Measurements from ENCODE around the gene PPP3R2.
A peak's percentile ranks its signal among the peaks of the same experiment; 100 is the strongest.
"Not testable (repeated sequence)": the region's sequence is repeated elsewhere in the genome, so short reads cannot be mapped to it uniquely, and the experiment has no call there.

The PPP3R2 gene, protein sequence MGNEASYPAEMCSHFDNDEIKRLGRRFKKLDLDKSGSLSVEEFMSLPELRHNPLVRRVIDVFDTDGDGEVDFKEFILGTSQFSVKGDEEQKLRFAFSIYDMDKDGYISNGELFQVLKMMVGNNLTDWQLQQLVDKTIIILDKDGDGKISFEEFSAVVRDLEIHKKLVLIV

GRCh38 chr9:101594796-101595195 is at the start of gene PPP3R2:
TSS of gene PPP3R2 (minus strand) at chr9:101594969. CDS start at chr9:101594921, 48 bp downstream.
- no peak for DNase-seq

DNA sequence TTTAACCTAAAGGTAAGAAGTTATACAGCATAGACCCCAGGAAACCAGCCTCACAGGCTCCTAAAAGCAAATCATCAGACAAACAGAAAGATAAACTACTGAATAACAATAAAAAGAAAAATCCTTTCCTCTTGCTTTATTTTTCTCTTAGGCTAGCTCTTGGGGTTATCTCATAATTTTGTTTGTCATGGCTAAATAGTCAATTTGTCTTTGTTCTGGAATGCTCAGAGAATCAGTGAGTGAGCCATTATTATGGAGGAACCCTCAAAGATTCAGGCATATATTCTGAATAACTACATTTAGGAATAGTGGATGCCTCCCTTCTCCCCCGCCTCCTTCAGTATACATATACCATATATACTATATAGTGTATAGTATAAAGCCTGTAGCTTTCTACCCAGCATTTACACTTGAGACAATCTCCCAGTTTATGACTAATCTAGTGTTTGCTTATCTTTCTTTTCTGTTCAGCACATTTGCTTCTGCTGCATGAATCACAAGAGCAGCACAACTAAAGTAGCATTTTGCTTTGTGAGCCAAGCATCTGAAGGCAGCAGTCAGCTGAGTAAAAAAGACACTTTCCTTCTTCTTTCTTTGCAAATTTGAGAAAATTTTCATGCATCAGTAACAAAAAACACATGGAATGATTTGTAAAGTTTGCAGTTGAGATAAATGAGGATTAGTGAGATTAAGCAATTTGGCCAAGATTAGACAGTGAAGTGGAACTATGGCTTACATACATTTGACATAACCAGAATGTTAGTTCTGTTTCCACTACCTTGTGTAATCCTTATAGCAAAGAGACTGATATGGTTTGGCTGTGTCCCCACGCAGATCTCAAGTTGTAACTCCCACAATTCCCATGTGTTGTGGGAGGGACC is 45.3 kb upstream of the PPP3R2 start:
- no peak for DNase-seq

DNA sequence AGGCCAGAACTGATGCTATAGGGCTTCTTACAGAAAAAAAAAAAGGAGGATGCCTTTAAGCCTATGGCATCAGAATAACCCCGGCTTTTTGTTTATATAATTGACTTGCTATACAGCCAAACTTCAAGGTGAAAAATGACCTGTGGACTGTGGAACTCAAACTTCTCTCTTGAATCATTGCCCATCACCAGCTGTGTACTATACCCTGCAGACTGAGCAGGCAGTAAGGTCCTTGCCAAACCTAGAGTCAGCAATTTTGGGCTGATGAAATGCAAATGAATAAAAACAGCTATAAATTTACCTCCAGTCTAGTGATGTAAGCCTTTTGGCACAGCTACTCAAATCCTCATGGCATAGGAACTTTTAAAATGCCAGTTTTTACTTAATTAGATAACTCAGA is 44.5 kb upstream of the PPP3R2 start:
- no peak for DNase-seq

- no peak for DNase-seq
Measured at GRCh38 chr9:101636247-101636646, 41.5 kb upstream of the PPP3R2 start.

DNA sequence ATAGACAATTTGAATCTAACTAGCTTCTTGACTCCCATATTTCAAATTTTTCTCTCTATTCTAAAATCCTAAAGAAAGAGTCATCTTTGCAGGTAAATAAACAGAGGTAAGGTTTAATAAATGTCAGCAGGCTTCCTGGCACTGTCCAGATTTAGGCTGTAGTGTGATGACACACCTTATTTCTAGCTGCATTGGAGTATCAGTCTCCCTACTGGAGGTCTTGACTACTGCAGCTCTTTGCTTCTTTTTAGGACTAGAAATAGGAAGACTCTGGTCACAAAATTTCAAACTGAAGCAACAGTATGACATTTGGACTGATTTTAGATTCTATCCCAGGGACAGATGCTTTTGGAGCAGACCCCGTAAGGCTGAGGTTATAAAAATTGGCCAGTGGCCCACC is 40.7 kb upstream of the PPP3R2 start:
- DNase-seq: no peak

DNA sequence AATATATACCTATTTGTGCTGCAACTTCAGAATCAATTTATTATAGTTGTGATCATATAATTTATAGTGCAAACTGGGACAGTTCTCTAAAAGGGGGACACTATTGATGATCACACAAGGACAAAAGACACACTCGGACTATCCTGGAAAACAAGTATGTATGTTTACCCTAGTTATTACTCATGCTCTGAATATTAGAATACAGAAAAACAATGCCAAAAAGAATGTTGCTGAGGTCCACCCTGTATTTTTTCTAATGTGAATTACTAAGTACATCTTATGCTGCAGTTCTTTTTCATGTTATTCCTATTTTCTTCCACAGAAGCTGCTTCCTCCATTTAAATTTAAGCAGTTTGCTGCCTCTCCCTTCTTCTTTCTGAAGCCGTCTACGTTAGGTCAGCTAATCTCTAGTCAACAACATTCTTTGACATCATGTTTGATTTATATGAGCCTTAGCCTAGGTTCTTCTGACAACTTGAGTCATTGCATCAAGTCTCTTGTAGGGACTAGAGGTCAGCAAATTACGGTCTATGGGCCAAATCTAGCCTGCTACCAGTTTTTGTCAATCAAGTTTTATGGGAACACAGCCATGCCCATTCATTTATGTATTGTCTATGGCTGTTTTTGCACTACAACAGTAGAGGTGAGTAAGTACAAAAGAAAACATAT is 40.1 kb upstream of the PPP3R2 start:
- DNase-seq: no peak

DNA sequence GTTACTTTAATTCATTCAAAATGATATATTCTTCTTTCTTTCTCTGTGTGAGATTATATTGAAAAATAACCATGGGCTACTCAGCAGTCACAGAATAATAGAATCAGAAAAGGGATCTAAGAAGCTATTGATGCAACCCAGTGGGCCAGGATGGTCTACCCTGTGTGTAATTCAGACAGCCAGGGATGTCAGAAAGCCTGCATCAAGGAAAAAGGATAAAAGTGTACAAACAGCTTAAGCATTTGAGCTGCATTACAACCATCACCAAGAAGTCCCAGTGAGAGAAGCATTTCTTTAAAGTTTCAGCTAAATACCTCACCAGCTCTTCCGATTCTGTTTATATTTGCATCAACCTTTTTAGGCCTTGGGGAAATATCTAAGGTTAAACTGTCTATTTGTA is 37.8 kb upstream of the PPP3R2 start:
- no peak for DNase-seq

DNA sequence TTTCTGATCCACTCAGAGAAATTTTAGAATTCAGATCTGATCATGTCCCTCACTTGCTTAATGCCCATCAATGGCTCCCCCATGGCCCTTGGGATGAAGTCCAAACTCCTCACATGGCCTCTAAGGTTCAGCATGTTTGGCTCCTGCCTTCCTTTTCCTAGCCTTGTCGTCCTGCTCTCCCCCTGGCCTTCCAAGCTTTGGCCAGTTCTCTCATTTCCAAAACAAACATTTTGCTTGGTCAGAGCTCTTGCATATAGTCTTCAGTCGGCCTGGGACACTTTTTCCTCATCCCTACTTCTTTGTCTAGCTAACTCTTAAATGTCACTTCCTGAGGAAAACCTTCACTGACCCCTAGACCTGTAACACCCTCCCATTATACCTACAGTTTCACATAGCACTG is 37.1 kb upstream of the PPP3R2 start:
- DNase-seq: no peak

DNA sequence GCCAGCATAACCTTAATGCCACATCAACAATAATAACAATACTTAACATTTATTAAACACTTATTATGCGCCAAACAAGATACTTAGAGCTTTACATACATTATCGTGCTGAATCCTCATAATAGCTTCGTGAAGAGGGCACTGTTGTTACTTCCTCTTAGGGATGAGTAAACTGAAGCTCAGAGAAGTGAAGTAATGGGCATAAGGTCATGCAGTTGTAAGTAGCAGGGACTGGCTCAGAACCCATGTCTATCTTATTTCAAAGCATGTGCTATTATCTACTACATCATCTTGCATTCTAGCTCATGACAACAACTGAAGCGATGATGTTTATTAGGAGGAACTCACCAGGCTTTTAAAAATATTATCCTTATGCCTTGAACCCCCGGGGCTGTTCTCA is 34.9 kb upstream of the PPP3R2 start:
- no peak for DNase-seq

DNA sequence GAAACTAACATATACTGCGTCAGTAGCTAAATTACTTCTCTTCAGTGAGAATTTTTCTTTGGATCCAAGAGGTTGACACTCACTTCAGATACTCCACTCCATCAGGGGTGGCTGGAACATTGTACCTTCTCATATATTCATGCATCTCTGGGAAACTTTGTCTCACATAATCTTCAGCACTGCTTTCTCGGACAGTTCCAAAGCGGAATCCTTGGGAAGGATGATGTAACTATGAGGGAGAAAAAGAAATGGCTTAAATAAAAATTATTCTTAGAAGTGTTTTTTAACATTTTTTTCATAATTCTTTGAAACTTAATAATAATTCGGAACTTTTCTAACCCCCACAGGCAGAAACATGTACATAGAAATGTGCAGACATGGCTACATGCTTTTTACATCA is 33.4 kb upstream of the PPP3R2 start:
- DNase-seq: no peak

- DNase-seq: no peak
Measured at GRCh38 chr9:101626295-101626694, 31.5 kb upstream of the PPP3R2 start.

GRCh38 chr9:101625876-101626275 is 31.1 kb upstream of the PPP3R2 start:
- DNase-seq: no peak

DNA sequence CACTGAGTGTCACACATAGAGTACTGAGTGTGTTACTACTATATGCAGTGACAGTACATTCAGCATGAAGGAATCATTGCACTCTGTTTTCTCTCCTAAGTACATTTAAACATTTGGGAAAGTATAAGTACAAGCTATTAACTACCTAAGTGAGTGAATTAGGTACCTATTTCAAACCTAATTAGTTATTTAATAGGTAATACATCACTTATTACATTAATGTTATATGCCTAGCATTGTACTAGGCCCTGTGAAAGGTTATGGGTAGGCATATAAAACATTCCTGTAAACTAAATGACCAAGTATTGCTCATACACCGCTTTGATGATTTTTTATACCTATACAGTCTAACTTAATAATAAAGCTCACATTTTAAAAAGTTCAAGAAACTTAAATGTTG is 25.7 kb upstream of the PPP3R2 start:
- no peak for DNase-seq

DNA sequence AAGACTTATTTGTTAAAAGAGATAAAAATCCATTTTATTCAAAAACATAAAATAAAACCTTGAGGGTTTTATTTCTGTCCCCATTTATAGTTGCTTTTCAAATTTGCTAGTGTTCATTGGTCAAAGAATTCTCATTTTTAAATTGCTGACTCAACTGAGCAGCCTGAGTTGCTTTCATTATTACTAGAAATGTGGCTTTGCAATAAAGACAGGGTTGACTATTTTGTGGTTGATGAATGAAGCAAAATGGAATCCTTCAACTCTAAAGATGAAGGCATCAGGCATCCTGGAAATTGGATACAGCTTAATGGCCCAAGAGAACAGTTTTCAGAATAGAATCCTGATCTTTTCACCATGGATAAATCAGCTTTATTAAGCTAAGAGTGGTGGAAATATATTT is 23.9 kb upstream of the PPP3R2 start:
- no peak for DNase-seq

DNA sequence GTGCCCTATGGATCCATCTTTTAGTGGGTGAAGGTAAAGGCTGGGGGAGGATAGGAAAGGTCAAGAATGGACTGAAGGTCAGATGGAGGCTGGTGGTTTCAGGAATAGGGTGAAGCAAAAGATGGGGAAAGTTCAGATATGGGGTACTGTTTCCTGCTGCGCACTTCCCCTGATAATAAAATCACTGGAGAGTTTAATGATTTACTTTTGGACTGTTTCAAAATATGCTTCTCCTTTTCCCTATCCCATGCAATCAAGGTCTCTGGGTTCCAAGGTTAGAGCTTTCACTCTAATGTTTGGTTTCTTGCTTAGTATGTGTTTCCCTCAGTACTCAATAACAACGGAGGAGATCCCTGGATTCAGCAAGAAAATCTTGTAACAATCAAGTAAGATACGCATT is 10.8 kb upstream of the PPP3R2 start:
- no peak for DNase-seq

DNA sequence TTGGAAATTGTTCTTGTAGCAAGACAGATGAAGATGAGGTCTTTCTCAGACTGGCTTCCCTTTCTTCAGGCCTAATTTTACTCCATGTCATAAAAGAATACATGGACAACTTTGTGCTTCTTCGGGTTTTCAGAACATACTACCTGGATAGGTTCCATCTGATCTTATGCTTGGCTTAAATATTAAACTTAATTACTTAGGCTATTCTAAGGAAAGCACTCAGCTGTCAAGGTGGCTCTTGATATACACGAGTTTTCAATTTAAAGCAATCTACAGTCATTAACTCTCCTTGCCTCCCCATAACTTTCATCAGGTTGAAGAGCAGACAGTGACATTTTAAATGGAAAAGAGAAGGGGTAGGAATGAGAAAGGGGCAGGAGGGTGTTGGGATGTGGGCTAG is 9.5 kb upstream of the PPP3R2 start:
- no peak for DNase-seq

DNA sequence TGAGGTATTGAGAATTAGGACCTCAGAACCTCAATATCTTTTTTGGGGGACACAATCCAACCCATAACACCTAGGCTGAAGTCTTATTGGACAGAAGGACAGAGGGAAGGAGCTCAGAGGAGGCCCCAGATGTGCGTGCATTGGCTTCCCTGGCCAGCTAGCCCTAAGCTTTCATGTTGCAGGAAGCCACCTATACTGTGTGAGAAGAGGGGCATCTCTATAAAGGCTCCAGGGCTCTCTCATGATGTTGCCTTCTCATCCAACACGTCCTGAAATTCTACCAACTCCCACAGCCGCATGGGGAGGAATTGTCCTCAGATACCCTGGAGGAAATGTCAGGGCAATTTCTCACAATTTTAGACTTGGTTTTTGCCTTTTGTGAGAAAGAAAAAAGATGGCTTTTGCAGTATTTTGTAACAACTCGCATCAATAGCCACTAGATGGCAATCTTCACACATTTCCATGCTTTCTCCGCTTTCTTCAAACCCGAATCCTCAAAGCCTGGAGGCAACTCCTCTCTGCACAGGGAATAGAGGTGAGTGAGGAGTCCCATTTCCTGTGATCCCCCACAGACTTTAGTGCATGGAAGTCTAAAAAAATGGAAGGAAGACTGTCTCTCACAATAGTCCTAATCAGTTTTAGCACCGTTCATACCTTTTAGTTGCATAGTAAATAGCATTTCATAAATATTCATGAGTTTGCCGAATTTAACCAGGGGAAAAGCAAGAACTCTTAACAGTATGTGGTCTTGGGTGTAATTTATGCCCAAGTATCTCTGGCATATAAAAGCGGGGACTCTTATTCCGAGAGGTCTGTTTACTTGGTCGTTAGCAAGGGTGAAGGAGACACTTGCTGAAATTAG is 7.4 kb upstream of the PPP3R2 start:
- DNase-seq: peak; percentile 33

DNA sequence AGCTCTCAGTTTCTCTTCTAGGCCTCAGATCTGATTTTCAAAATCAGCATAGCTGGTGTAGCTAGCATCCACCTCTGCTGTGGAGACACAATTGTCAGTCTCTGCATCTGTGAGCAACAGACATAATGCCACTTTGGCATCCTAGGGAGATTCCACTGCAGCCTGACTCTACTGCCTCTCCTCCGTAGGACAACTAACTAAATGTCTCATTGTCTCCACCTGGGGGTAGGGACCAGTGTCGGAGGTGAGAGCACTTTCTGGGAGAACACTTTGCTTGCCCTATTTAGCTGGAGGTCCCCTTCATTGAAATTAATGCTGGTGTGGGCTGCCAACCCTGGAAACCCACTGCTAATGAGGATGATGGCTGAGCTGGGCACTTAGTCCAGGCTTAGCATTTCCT is 1.4 kb downstream of the PPP3R2 start:
- no peak for DNase-seq

DNA sequence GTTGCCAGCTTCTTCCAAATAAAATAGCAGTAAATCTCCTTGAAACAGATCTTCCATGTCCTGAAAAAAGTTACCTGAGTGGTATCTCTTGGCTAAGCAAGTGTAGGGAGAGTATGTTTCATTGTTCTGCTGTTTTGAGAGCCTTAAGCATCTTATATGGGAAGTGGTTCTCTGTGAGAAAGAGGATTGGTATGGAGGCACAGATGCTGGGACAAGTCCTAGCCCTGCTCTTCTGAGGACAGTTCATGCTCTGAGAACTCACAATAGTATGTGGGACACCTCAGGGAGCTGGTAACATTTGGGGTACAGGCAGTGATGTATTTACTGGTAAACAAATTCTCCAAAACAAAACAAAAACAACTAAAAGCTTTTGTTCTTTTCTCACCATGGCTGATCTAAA is 2.0 kb downstream of the PPP3R2 start:
- DNase-seq: no peak

- DNase-seq: no peak
Measured at GRCh38 chr9:101591787-101592446, 2.9 kb downstream of the PPP3R2 start.

DNA sequence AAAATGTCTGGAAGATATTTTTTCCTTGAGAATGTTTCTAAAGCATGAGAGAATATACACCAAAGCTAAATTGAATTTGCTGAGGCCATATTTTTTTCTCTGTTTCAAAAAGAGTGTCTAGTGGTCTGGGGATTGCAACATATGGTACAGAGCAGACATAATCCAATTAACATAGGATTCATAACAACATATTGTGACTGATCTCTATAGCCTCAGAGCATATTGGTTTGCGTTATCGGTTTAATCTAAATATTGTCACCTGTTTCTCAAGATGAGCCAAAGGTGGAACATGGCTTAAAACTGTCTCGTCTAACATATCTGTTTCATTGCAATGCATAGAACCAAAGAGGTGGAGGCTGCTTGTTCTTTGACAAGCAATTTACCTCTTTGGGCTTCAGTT is 3.9 kb downstream of the PPP3R2 start:
- DNase-seq: no peak

GRCh38 chr9:101590074-101590473 is 4.7 kb downstream of the PPP3R2 start:
- DNase-seq: not testable (repeated sequence)
